ENCODE data around the gene TMEM62.
A peak's percentile ranks its signal among the peaks of the same experiment; 100 is the strongest.
"Not testable (repeated sequence)": the region's sequence is repeated elsewhere in the genome, so short reads cannot be mapped to it uniquely, and the experiment has no call there.

TMEM62 gene

DNA sequence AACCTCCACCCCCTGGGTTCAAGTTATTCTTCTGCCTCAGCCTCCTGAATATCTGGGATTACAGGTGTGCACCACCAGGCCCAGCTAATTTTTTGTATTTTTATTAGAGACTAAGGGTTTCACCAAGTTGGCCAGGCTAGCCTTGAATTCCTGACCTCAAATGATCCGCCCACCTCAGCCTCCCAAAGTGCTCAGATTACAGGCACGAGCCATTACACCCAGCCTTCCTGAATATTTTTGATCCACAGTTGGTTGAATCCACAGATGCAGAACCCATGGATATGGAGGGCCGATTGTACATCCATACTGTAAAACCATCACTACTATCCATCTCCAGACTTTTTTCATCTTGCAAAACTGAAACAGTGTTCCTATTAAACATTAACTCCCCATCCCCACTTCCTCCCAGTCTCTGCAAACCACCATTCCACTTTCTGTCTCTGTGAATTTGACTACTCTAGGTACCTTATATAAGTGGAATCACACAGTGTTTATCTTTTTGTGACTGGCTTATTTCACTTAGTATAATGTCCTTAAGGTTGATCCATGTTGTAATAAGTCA, 8.2 kb upstream of the TMEM62 start:
- DNase-seq (ENCODE audit: low spot score) = no peak

- DNase-seq (ENCODE audit: low spot score) = no peak
Measured at GRCh38 chr15:43126356-43126755, 7.0 kb upstream of the TMEM62 start.

DNA sequence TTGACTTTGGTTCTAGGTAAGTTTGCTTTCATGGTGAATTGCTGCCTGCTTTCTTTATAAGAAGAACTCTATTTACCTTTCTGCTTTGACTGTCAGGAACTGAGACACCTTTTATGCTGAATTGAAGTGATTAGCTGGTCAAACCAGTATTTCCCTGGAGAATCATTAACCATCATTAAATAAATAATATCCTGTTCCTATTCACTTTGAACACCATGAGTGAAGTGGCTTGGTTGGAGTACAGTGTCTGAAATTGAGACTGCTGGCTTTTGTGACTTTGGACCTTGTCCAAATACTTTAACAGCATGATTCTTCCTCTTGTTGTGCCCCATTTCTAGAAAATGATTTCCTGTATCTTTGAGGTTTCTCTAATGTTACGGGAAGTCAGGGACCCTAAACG, 5.6 kb upstream of the TMEM62 start:
- peak; percentile 89 for DNase-seq (ENCODE audit: low spot score)

DNA sequence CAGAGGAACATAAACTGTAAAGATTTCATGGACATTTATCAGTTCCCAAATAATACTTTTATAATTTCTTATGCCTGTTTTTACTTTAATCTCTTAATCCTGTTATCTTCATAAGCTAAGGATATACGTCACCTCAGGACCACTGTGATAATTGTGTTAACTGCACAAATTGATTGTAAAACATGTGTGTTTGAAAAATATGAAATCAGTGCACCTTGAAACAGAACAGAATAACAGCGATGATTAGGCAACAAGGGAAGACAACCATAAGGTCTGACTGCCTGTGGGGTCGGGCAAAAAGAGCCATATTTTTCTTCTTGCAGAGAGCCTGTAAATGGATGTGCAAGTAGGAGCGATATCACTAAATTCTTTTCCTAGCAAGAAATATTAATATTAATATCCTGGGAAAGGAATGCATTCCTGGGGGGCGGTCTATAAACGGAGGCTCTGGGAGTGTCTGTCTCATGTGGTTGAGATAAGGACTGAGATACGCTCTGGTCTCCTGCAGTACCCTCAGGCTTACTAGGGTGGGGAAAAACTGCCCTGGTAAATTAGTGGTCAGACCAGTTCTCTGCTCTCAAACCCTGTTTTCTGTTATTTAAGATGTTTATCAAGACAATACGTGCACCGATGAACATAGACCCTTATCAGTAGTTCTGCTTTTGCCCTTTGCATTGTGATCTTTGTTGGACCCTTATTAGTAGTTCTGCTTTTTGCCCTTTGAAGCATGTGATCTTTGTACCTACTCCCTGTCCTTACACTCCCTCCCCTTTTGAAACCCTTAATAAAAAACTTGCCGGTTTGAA, 5.0 kb upstream of the TMEM62 start:
- not testable (repeated sequence) for DNase-seq (ENCODE audit: low spot score)

DNA sequence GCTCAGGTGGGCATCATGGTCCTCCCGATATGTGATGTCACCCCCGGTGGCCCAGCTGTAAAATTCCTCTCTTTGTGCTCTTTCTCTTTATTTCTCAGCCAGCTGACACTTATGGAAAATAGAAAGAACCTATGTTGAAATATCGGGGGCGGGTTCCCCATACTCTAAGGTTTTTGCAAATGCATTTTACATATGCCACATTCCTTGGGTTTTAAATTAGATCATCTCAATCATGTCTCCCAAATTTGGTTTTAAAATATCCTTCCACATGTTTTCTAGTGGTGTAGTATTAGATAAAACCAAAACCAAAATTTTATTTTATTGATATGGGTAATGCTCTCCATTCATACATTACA, 4.4 kb upstream of the TMEM62 start:
- no peak for DNase-seq (ENCODE audit: low spot score)

GRCh38 chr15:43132830-43133429, 456 bp upstream of the TMEM62 start:
- no peak for DNase-seq (ENCODE audit: low spot score)

GRCh38 chr15:43134157-43134635, 810 bp downstream of the TMEM62 start:
- DNase-seq (ENCODE audit: low spot score) = no peak

- DNase-seq (ENCODE audit: low spot score) = no peak
Measured at GRCh38 chr15:43135351-43135750, 2.0 kb downstream of the TMEM62 start.

- no peak for DNase-seq (ENCODE audit: low spot score)
Measured at GRCh38 chr15:43143203-43143941, 10.0 kb downstream of the TMEM62 start.

DNA sequence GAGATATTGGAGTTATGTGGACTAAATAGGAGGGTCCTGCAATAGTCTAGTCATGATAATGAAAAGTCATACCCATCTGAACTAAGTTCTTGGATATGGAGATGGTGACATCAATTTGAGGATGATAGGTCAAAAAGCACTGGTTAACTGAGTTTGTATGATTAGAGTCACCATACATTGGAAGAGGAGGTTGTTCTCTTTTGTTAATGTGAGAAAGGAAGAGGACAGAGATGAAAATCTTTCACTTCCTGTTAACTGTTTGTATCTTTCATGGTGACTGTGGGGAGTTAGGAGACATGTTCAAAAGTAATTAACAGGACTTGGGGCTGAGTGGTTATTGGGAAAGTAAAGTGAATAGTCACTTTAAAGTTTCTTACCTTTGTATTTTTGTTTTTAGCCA, 11.1 kb downstream of the TMEM62 start:
- DNase-seq (ENCODE audit: low spot score) = no peak

DNA sequence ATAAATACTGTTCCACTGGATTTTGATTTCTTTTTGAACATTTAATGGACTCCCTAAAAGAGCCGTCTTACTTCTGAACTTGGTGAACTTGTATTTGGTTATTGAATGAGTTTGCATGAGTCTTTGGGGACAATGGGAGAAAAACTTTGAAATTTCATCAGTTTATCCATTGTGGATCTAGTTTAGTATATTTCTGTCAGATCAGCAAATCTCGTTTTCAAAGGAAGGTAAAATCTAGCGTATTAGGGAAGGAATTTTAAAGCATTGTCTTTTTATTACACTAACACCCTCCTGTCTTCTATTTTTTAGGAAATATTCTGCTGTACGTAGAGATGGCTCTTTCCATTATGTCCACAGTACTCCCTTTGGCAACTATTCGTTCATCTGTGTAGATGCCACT, 12.8 kb downstream of the TMEM62 start:
- DNase-seq (ENCODE audit: low spot score) = no peak

DNA sequence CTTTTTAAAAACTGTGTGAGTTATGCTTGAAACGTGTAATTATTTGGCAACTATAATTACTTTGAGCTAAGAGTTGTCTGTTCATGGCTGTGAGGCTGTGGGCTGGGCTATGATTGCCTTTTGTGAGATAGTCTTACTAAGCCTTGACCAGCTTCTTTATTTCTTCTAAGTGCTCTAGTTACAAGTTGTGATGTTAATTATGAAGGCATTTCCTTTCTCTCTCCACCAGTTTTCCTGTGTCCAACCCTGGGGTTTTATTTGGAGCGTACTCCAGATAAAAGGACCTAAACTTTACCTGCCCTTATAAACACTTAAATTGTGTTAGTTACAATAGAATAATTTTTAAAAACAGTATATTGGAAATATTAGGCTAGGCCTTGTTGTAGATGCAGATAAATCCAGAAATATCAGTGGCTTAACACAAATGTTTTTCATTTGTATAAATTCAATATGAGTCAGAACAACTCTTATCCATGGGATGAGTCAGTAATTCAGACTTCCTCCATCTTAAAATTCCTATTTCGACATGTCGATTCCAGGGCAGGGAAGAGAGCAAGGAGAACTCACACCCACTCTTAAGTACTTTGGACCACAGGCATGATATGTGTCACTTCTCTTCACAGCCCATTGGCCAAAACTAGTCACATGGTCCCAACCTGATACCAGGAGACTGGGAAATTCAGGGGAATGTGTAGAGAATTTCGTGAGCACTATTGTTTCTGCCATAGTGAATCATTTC, 17.0 kb downstream of the TMEM62 start:
- no peak for DNase-seq (ENCODE audit: low spot score)

GRCh38 chr15:43151688-43152087, 18.3 kb downstream of the TMEM62 start:
- DNase-seq (ENCODE audit: low spot score) = no peak

DNA sequence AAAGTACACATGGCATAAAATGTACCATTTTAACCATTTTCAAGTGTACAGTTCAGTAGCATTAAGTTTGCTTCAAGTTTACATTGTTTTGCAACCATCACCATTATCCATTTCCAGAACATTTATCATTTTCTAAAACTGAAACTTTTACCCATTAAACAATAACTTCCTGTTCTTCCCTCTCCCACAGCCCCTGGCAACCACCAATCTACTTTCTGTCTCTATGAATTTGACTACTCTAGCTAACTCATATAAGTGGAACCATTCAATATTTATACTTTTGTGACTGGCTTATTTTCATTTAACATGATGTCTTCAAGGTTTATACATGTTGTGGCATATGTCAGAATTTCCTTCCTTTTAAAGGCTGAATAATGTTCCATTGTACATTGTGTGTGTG, 19.9 kb downstream of the TMEM62 start:
- no peak for DNase-seq (ENCODE audit: low spot score)

DNA sequence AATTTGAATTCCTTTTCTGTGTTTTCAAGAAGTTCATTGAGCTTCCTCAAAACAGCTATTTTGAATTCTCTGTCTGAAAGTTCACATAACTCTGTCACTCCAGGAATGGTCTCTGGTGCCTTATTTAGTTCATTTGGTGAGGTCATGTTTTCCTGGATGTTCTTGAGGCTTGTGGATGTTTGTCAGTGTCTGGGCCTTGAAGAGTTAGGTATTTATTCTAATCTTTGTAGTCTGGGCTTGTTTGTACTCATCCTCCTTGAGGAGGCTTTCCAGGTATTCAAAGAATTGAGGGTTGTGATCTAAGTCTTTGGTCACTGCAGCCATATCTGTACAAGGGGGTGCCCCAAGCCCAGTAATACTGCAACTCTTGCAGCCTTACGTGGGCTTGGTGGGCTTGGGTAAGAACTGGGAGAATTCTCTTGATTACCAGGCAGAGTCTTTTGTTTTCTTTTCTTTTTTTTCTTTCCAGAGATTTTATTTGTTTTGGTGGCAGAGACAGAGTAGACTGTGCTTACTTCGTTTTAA, 32.5 kb downstream of the TMEM62 start:
- no peak for DNase-seq (ENCODE audit: low spot score)

GRCh38 chr15:43167261-43167660, 33.9 kb downstream of the TMEM62 start:
- DNase-seq (ENCODE audit: low spot score) = not testable (repeated sequence)

DNA sequence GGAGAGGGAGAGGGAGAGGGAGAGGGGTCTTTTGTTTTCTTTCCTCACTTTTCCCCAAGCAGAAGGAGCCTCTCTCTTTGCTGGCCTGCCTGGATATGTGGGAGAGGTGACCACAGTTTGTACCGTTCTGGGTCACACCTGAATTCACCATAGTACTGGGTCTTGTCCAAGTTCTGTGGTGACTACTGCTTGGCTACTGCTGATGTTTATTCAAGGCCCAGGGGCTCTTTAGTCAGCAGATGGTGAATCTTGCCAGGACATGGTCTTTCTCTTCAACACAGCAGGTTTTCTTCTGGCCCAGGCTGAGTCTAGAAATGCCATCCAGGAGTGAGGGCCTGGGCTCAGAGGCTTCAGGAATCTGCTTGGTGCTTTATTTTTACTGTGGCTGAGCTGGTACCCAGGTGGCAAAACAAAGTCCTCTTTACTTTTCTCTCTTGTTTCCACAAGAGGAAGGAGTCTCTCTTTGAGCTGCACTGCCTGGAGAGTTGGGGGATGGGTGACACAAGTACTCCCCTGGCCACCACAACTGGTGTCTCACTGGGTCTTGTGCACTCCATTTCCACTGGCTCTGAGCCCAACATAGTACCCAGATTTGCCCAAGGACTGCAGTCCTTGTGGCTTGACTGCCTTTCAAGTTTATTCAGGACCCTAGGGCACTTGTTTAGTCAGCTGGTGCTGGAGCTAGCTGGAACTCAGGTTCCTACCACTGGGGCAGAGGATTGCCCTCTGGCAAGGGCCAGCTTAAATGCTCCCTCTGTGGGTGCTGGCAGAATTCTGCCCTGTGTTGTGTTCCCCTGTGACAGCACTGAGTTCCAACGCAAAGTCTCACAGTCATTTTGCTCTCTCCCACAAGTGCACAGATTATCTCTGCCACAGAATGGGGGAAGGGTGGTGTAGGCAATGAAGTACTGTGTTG, 35.1 kb downstream of the TMEM62 start:
- no peak for DNase-seq (ENCODE audit: low spot score)

DNA sequence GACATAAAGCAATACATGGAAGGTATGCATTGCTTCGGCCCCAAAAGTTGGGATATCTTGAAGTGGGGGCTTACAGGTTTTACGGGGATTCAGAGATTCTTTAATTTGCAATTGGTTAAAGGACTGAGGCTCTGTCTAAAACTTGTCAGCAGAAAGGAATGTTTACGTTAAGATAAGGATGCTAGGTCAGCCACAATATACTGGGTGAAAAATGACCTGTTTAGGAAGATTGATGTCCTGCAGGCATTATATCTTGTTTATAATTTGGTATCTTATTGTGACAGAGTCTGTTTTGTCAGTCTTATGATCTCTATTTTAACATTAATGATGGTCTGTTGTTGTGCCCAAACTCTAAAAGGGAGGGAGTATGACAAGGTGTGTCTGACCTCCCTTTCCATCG, 36.5 kb downstream of the TMEM62 start:
- no peak for DNase-seq (ENCODE audit: low spot score)

DNA sequence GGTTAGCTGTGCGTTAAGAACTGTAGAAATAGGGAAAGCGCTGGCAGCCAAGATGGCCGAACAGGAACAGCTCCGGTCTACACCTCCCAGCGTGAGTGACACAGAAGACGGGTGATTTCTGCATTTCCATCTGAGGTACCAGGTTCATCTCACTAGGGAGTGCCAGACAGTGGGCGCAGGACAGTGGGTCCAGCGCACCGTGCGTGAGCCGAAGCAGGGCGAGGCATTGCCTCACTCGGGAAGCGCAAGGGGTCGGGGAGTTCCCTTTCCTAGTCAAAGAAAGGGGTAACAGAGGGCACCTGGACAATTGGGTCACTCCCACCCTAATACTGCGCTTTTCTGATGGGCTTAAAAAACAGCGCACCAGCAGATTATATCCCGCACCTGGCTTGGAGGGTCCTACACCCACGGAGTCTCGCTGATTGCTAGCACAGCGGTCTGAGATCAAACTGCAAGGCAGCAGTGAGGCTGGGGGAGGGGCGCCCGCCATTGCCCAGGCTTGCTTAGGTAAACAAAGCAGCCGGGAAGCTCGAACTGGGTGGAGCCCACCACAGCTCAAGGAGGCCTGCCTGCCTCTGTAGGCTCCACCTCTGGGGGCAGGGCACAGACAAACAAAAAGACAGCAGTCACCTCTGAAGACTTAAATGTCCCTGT, 42.4 kb downstream of the TMEM62 start:
- DNase-seq (ENCODE audit: low spot score) = not testable (repeated sequence)

DNA sequence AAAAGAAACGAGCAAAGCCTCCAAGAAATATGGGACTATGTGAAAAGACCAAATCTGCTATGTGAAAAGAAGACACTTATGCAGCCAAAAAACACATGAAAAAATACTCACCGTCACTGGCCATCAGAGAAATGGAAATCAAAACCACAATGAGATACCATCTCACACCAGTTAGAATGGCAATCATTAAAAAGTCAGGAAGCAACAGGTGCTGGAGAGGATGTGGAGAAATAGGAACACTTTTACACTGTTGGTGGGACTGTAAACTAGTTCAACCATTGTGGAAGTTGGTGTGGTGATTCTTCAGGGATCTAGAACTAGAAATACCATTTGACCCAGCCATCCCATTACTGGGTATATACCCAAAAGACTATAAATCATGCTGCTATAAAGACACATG, 43.8 kb downstream of the TMEM62 start:
- not testable (repeated sequence) for DNase-seq (ENCODE audit: low spot score)
